ENCODE results near the gene MEF2D. TPM values are rescaled to one million over a fixed set of nuclear protein-coding genes. Genes with fewer than 3 reads are reported as not detected.

The MEF2D gene
- total RNA-seq, 4 donors from 2014 or later, result 26.4 to 80.6 (median 32.0) TPM

DNA sequence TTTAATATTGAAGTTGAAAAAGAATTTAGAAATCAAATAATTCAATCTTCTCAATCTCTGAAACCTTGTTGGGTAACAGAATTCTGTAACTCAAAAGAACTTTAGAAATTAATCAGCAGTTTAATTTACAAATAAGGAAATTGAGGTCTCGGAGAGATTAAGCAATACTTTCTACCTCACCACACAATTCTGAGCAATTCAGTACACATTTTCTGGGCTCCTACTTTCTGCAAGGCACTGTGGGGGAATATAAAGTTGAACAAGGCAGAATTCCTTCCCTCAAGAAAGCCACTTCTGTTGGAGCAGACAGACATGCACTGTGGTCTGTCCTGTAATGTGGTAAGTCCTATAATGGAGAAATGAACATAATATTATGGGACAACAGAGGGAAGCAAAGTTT is 47.7 kb downstream of the MEF2D start:
- intact Hi-C loops (cut with DNase I), result loop anchor here (2.0 kb wide), 1 partner anchor 156 kb away; no protein-coding TSS in a partner anchor

DNA sequence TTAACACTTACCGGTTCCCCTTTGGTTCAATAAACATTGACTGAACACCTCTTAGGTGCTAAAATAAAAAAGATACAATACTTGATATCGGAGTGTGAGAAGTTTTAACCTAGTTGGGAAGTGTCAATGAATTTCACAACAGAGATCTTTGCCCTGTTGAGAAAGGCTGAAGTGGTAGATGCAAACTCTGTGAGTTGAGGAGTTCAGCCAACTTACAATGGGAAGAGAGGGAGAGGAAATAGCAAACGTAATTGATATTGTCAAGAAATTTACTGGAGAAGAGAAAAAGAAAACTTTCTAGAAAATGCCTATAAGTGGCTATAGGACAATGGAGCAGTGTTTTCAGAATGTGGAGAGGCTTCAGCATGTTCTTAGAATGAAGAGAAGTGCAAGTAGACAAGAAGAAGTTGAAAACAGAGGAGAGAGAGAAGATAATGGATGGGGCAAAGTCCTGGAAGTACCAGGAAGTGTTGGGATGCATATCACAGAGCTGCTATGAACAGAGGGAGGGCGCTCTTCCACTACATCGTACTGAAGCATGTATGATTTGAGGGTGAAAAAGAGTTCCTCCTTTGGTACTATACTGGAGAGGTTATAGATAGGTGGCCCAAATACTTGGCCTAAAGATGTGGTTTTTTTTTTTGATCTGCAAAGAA is 48.9 kb downstream of the MEF2D start:
- H3K9me3 ChIP-seq, result no peaks in the 10 kb centered on the region
- no peak overlapping the region for H3K4me3 ChIP-seq (replicated peaks in 1 of 3)
- no peak overlapping the region for H3K27ac ChIP-seq
- peaks cover 0 to 5% of the 10 kb centered on the region in 2 donors for H3K4me1 ChIP-seq
- WGBS, 2 donors, result 57% methylated on average over 5 of the region's 5 CpGs
- no peaks in the 10 kb centered on the region for H3K36me3 ChIP-seq
- no peak for TF ChIP-seq POLR2A (IDR thresholded peaks at IDR 0.05)
- no peak for DNase-seq
- H3K27me3 ChIP-seq, result no peaks in the 10 kb centered on the region
- intact Hi-C loops (cut with DNase I), result loop anchor here (2.0 kb wide), 1 partner anchor 157 kb away; no protein-coding TSS in a partner anchor

More for the DNA sequence above, 47.7 kb downstream of the MEF2D start:
- H3K27me3 ChIP-seq, result no peaks in the 10 kb centered on the region
- H3K4me1 ChIP-seq, result peaks cover 5% of the 10 kb centered on the region in 2 donors
- no peak for TF ChIP-seq POLR2A (IDR thresholded peaks at IDR 0.05)
- TF ChIP-seq, protein P1, sequence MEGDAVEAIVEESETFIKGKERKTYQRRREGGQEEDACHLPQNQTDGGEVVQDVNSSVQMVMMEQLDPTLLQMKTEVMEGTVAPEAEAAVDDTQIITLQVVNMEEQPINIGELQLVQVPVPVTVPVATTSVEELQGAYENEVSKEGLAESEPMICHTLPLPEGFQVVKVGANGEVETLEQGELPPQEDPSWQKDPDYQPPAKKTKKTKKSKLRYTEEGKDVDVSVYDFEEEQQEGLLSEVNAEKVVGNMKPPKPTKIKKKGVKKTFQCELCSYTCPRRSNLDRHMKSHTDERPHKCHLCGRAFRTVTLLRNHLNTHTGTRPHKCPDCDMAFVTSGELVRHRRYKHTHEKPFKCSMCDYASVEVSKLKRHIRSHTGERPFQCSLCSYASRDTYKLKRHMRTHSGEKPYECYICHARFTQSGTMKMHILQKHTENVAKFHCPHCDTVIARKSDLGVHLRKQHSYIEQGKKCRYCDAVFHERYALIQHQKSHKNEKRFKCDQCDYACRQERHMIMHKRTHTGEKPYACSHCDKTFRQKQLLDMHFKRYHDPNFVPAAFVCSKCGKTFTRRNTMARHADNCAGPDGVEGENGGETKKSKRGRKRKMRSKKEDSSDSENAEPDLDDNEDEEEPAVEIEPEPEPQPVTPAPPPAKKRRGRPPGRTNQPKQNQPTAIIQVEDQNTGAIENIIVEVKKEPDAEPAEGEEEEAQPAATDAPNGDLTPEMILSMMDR (IDR thresholded peaks at IDR 0.05), result no peak
- H3K27ac ChIP-seq, result no peak overlapping the region
- no peak for DNase-seq
- 88 to 89% methylated on average over 1 of the region's 1 CpG for WGBS, 2 donors
- no peaks in the 10 kb centered on the region for H3K36me3 ChIP-seq
- no peaks in the 10 kb centered on the region for H3K9me3 ChIP-seq
- no peak overlapping the region for H3K4me3 ChIP-seq (replicated peaks in 1 of 3)

DNA sequence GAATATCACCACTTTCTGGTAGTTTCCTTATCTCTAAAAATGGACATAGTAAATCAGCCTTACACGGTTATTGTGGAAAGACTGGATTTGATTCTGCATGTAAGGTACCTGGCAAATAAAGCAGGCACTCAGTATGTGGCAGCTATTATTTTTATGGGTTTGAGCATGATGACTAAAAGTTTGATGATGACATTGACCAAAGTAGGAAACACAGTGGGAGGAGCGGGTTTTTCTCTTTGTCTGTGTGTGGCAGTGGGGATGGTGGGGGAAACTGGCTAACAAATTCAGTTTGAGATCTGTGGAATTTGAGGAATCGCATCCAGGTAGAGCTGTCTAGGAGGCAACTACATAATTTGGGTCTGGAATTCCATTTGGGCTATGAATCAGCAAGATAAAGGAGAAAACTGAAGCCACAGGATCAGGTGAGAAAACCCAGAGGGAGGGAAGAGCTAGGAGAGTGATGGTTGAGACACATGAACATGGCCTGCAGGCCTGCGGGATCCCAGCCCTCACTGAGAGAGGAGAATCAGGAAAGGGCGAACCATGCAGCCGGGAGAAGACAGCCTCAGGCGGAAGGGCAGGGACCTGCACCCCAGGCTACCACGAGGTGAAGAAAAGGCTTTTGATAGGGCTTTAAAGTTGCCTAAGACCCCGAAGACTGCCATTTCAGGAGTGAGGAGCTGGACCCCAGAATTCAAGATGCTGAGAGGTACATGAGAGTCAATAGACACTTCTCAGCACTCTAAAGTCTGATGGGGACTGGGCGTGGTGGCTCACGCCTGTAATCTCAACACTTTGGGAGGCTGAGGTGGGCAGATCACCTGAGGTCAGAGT is 52.2 kb downstream of the MEF2D start:
- H3K4me1 ChIP-seq, result peaks cover 0 to 3% of the 10 kb centered on the region in 2 donors
- H3K27ac ChIP-seq, result no peak overlapping the region
- H3K27me3 ChIP-seq, result peaks cover 3% of the 10 kb centered on the region
- no peaks in the 10 kb centered on the region for H3K36me3 ChIP-seq
- H3K9me3 ChIP-seq, result no peaks in the 10 kb centered on the region
- H3K4me3 ChIP-seq (replicated peaks in 1 of 3), result no peak overlapping the region
- WGBS, 2 donors, result 80 to 83% methylated on average over 10 to 11 of the region's 11 CpGs
- DNase-seq, result no peak
- intact Hi-C loops (cut with DNase I), result loop anchor here (5.0 kb wide), 1 partner anchor 61 kb away; no protein-coding TSS in a partner anchor
- TF ChIP-seq, protein P1 (IDR thresholded peaks at IDR 0.05), result no peak
- no peak for TF ChIP-seq POLR2A (IDR thresholded peaks at IDR 0.05)

DNA sequence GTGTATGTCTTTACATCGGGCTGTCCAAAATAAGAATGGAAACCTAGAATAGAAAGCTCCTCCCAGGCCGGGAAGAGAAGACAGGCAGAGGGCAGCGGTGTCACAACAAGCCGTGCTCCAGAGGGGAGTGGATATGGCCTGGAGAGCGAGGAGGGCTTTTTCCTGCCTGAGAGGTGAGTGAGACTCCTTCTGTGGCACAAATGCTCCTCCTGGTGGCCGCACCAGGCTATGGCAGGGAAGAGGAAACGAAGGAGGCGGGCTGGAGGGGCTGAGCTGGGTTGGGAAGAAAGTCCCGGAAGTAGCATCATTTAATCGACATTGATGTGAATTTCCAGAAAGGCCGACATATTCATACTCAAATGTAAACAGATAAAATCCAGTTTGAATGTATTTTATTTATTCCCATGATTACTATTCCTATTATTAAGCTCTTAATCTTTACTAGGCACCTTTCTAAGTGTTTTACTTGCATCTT is 54.7 kb downstream of the MEF2D start:
- WGBS, 2 donors, result 2 to 4% methylated on average over 11 of the region's 11 CpGs
- Histone ChIP-seq H3K4me1 (peaks cover 0 to 3% of the 10 kb centered on the region in 2 donors), H3K36me3 (no peaks in the 10 kb centered on the region), H3K27me3 (peaks cover 14% of the 10 kb centered on the region), H3K4me3 (replicated peaks in 1 of 3) (no peak overlapping the region), H3K9me3 (no peaks in the 10 kb centered on the region), H3K27ac (no peak overlapping the region)
- peak; percentile 72 to 79 for DNase-seq
- intact Hi-C loops (cut with DNase I), result loop anchor here (5.0 kb wide), 1 partner anchor 59 kb away; no protein-coding TSS in a partner anchor
- TF ChIP-seq, protein P1 (IDR thresholded peaks at IDR 0.05), result peak; percentile 76 to 91 (median 90)
- TF ChIP-seq POLR2A (IDR thresholded peaks at IDR 0.05), result no peak

DNA sequence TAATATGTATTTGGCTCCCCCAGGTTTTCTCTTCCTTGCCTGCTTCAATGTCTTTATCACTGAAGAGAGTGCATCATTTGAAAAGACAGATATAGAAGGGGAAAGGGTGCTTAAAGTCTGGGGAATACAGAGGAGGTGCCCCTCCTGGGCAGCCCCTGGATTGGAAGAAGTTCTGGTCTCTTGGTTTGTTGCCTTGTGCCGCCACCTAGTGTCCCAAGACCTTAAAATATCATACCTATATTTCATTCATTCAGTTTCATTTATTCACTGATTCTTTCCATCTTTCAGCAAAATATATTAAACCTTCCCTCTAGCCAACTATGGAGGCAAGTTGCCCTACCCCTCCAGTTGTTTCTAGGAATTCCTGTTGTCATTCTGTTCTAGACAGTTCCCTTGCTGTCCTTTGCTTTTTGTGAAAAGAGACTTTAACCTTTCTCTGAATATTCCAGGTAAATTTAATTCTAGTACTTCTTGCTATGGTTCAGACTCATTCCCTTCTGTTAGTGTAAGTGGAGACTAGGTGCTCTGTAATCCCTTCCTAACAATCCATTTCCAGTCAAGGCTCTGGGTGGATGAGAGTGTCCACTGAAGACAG is 56.1 kb downstream of the MEF2D start:
- intact Hi-C loops (cut with DNase I), result loop anchor here (5.0 kb wide), 1 partner anchor 57 kb away; no protein-coding TSS in a partner anchor
- H3K27me3 ChIP-seq, result peaks cover 21% of the 10 kb centered on the region

More for the DNA sequence above, 56.1 kb downstream of the MEF2D start:
- Histone ChIP-seq H3K9me3 (no peaks in the 10 kb centered on the region), H3K4me1 (peaks cover 0 to 3% of the 10 kb centered on the region in 2 donors), H3K36me3 (no peaks in the 10 kb centered on the region), H3K4me3 (replicated peaks in 1 of 3) (no peak overlapping the region), H3K27ac (no peak overlapping the region)
- no peak for DNase-seq
- no peak for TF ChIP-seq POLR2A (IDR thresholded peaks at IDR 0.05)
- TF ChIP-seq, protein P1 (IDR thresholded peaks at IDR 0.05), result peak in 1 of 6 experiments; percentile 10
- WGBS, 2 donors, result 5 to 16% methylated on average over 1 of the region's 1 CpG
